ENCODE measurements around the gene ASB2. TPM values are rescaled to one million over a fixed set of nuclear protein-coding genes. Genes with fewer than 3 reads are reported as not detected.
A peak's percentile ranks its signal among the peaks of the same experiment; 100 is the strongest.

The ASB2 gene
- total and polyA plus RNA-seq, 2 of the 13 experiments (the other 11 are each of a cell fraction or from before 2014, with no cell fraction given) = 0.82 to 4.1 TPM

- TF ChIP-seq MAF1 (CRISPR knock-in tag; IDR thresholded peaks at IDR 0.05; ENCODE audit: borderline replicate concordance) (no peak), RBAK (CRISPR knock-in tag; IDR thresholded peaks at IDR 0.05) (0 out of 2 replicates have a peak, but pooled peaks have one; percentile 47), HOXA9 (CRISPR knock-in tag; IDR thresholded peaks at IDR 0.05; ENCODE audit: borderline replicate concordance) (no peak), TP53 (CRISPR knock-in tag; conservative IDR thresholded peaks at IDR 0.05) (no peak), NFIC (IDR thresholded peaks at IDR 0.05; ENCODE audit: low read length) (no peak), ZNF619 (CRISPR knock-in tag; IDR thresholded peaks at IDR 0.05) (no peak), ZNF557 (CRISPR knock-in tag; IDR thresholded peaks at IDR 0.05) (no peak), BRCA1 (CRISPR knock-in tag; IDR thresholded peaks at IDR 0.05) (no peak), AGO2 (optimal IDR thresholded peaks at IDR 0.05; ENCODE audit: low read depth, low read length) (peak; percentile 44), MAFF (IDR thresholded peaks at IDR 0.05; ENCODE audit: low read depth, low read length) (no peak), ZNF430 (CRISPR knock-in tag; IDR thresholded peaks at IDR 0.05) (no peak; the same call in 1 of the 2 replicates), PHB2 (IDR thresholded peaks at IDR 0.05; ENCODE audit: partially characterized antibody) (no peak), NFAT5 (CRISPR knock-in tag; IDR thresholded peaks at IDR 0.05) (peak; percentile 81), PBX2 (CRISPR knock-in tag; IDR thresholded peaks at IDR 0.05) (no peak), ZNF275 (CRISPR knock-in tag; IDR thresholded peaks at IDR 0.05; ENCODE audit: borderline replicate concordance) (no peak), HOXA7 (CRISPR knock-in tag; IDR thresholded peaks at IDR 0.05) (no peak), ZBTB8A (CRISPR knock-in tag; IDR thresholded peaks at IDR 0.05; ENCODE audit: borderline replicate concordance, low read depth) (no peak), MYNN (CRISPR knock-in tag; IDR thresholded peaks at IDR 0.05; ENCODE audit: low read depth) (no peak), MTF1 (CRISPR knock-in tag; IDR thresholded peaks at IDR 0.05) (peak; percentile 75; the same call in 1 of the 2 replicates), FOSL2 (CRISPR knock-in tag; IDR thresholded peaks at IDR 0.05) (peak; percentile 59), RARA (CRISPR knock-in tag; IDR thresholded peaks at IDR 0.05) (peak; percentile 87), HNRNPLL (IDR thresholded peaks at IDR 0.05; ENCODE audit: low read depth, low read length, poor library complexity, severe bottlenecking) (no peak)
Observed at GRCh38 chr14:93902619-93903307, 73.6 kb downstream of the ASB2 start (continued).
